Hepatocyte (in vitro differentiated cells): Measurements from ENCODE around the gene PLA2G4D. TPM values are rescaled to one million over a fixed set of nuclear protein-coding genes. Genes with fewer than 3 reads are reported as not detected.

Source experiments
- DNase-seq: peaks from one replicate; pipeline ENCODE4 v3.0.0-alpha.2; 2016; ENCODE audit warnings: low spot score
- H2AFZ ChIP-seq: fragments of 200-600 bp; sonication (generic); 2 replicates; pipeline ENCODE4 v1.6.0; 2016; ENCODE audit warnings: antibody characterized with exemption, mild to moderate bottlenecking
- H3K27ac ChIP-seq: fragments of 200-600 bp; sonication (generic); 2 replicates; pipeline ENCODE4 v1.5.1; 2016; ENCODE audit warnings: mild to moderate bottlenecking
- H3K27me3 ChIP-seq: fragments of 200-600 bp; sonication (generic); 2 replicates; pipeline ENCODE4 v1.6.1; 2016
- H3K36me3 ChIP-seq: fragments of 200-600 bp; sonication (generic); replicated peaks from 2 replicates; pipeline ENCODE4 v1.5.1; 2016; ENCODE audit warnings: low read depth; ENCODE audit not compliant: insufficient read depth
- H3K4me1 ChIP-seq: fragments of 200-600 bp; sonication (generic); 2 replicates; pipeline ENCODE4 v1.5.1; 2016; ENCODE audit warnings: mild to moderate bottlenecking, moderate library complexity; ENCODE audit not compliant: insufficient read depth
- H3K4me2 ChIP-seq: fragments of 200-600 bp; sonication (generic); 2 replicates; pipeline ENCODE4 v1.6.0; 2016
- H3K4me3 ChIP-seq: fragments of 200-600 bp; sonication (generic); 2 replicates; pipeline ENCODE4 v1.5.1; 2016; ENCODE audit warnings: mild to moderate bottlenecking
- H3K79me2 ChIP-seq: fragments of 200-600 bp; sonication (generic); 2 replicates; pipeline ENCODE4 v1.6.0; 2017; ENCODE audit warnings: mild to moderate bottlenecking
- H3K9me2 ChIP-seq: fragments of 200-600 bp; sonication (generic); replicated peaks from 2 replicates; pipeline ENCODE4 v1.6.0; 2017; ENCODE audit warnings: mild to moderate bottlenecking; ENCODE audit not compliant: insufficient read depth
- H3K9me3 ChIP-seq: fragments of 200-600 bp; sonication (generic); 2 replicates; pipeline ENCODE4 v1.5.1; 2016; ENCODE audit warnings: low read depth, mild to moderate bottlenecking
- H4K20me1 ChIP-seq: fragments of 200-600 bp; sonication (generic); 2 replicates; pipeline ENCODE4 v1.6.0; 2016; ENCODE audit warnings: mild to moderate bottlenecking; ENCODE audit not compliant: insufficient read depth, poor library complexity, severe bottlenecking
- EZH2 ChIP-seq: fragments of 200-600 bp; sonication (generic); IDR thresholded peaks from 2 replicates; pipeline ENCODE4 v1.6.1; 2016; ENCODE audit warnings: antibody characterized with exemption, mild to moderate bottlenecking, borderline replicate concordance
- EZH2phosphoT487 ChIP-seq: fragments of 200-600 bp; sonication (generic); IDR thresholded peaks from one replicate; pipeline ENCODE4 v1.6.1; 2018; ENCODE audit warnings: antibody characterized with exemption, mild to moderate bottlenecking, low read depth, moderate library complexity; ENCODE audit not compliant: unreplicated experiment, severe bottlenecking
- WGBS: methylation state at CpG from one replicate; pipeline ENCODE4 v1.1.6; 2016; ENCODE audit warnings: low lambda C conversion rate; ENCODE audit errors: missing lambda C conversion rate; 5-methylcytosine and 5-hydroxymethylcytosine counted together
- polyA plus RNA-seq: library from polyadenylated mRNA; unstranded; fragments of >200 nt; fragmentation: Nextera tagmentation; extraction: Ambion mirVana; gene quantifications from 2 replicates; pipeline ENCODE4 v1.2.1, GENCODE V29; 2016
- total RNA-seq: library from RNA; depleted of rRNA; stranded (reverse); fragments of >200 nt; gene quantifications from 2 replicates; pipeline ENCODE4 v1.2.3, GENCODE V29; 2014
- TF ChIP-seq, protein P1 (sequence below): fragments of 200-600 bp; sonication (generic); IDR thresholded peaks from 2 replicates; pipeline ENCODE4 v1.5.1; 2016; ENCODE audit warnings: antibody characterized with exemption, mild to moderate bottlenecking; ENCODE audit not compliant: poor library complexity

Gene PLA2G4D
- total and polyA plus RNA-seq, 2 experiments from 2014 or later = 0.17 TPM; not detected in 1

DNA sequence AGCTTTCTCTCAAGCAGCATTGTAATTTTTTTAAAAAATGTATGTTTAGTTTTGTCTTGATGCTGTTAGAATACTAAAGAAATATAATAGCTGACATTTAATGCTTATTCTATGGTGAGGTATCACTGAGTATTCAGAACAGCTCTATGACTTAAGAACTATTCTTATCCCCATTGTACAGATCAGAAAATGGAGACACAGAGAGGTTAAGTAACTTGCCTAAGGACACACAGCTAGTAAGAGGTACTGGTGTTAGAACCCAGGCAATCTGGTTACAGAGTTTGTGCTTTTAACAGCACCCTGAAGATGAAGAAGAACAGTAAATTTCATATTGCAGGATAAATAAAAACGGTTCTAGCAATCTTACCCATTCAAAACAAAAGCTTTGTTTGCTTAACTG, 15.5 kb downstream of the PLA2G4D start:
- TF ChIP-seq EZH2 = no peak
- TF ChIP-seq, protein P1, sequence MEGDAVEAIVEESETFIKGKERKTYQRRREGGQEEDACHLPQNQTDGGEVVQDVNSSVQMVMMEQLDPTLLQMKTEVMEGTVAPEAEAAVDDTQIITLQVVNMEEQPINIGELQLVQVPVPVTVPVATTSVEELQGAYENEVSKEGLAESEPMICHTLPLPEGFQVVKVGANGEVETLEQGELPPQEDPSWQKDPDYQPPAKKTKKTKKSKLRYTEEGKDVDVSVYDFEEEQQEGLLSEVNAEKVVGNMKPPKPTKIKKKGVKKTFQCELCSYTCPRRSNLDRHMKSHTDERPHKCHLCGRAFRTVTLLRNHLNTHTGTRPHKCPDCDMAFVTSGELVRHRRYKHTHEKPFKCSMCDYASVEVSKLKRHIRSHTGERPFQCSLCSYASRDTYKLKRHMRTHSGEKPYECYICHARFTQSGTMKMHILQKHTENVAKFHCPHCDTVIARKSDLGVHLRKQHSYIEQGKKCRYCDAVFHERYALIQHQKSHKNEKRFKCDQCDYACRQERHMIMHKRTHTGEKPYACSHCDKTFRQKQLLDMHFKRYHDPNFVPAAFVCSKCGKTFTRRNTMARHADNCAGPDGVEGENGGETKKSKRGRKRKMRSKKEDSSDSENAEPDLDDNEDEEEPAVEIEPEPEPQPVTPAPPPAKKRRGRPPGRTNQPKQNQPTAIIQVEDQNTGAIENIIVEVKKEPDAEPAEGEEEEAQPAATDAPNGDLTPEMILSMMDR = no peak
- TF ChIP-seq EZH2phosphoT487 = no peak
- WGBS = 70% methylated on average over 1 of the region's 1 CpG
- H3K36me3 ChIP-seq = no peaks in the 10 kb centered on the region
- no peak overlapping the region for H3K27ac ChIP-seq
- H3K9me3 ChIP-seq = no peaks in the 10 kb centered on the region
- H3K79me2 ChIP-seq = no peaks in the 10 kb centered on the region
- H3K4me3 ChIP-seq = no peak overlapping the region
- DNase-seq = no peak
- H2AFZ ChIP-seq = no peak overlapping the region
- H4K20me1 ChIP-seq = no peaks in the 10 kb centered on the region
- H3K4me1 ChIP-seq = no peaks in the 10 kb centered on the region
- no peaks in the 10 kb centered on the region for H3K27me3 ChIP-seq
- no peaks in the 10 kb centered on the region for H3K9me2 ChIP-seq
- H3K4me2 ChIP-seq = no peak overlapping the region

GRCh38 chr15:42077689-42078088, 16.7 kb downstream of the PLA2G4D start:
- no peak for TF ChIP-seq EZH2phosphoT487
- TF ChIP-seq, protein P1 = no peak
- TF ChIP-seq EZH2 = no peak
- Histone ChIP-seq H3K4me1 (no peaks in the 10 kb centered on the region), H3K4me3 (no peak overlapping the region), H3K9me2 (no peaks in the 10 kb centered on the region), H3K27me3 (no peaks in the 10 kb centered on the region), H3K4me2 (no peak overlapping the region), H4K20me1 (no peaks in the 10 kb centered on the region), H3K36me3 (no peaks in the 10 kb centered on the region), H3K9me3 (no peaks in the 10 kb centered on the region), H3K27ac (no peak overlapping the region), H3K79me2 (no peaks in the 10 kb centered on the region), H2AFZ (no peak overlapping the region)
- 68% methylated on average over 3 of the region's 3 CpGs for WGBS
- no peak for DNase-seq

DNA sequence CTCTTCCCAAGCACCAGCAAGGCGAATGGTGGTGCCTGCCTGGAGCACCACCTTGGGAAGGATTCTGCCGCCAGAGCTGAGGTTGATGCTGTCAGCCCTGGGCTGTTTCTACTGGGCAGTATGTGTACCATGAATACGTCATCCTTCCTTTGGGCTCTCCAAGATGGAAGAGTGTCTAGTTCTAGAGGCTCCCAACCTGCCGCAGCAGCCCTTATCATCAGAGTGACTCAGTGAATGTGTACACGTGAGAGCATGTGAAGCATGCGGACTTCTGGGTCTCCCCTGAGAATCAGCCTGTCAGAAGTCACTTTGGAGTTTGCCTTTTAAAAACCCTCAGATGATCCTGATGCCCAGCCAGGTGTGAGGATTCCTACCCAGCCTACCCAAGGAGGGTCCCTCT, 20.9 kb downstream of the PLA2G4D start:
- H3K9me3 ChIP-seq = no peaks in the 10 kb centered on the region
- peak; percentile 61 for DNase-seq
- no peaks in the 10 kb centered on the region for H3K4me1 ChIP-seq
- no peaks in the 10 kb centered on the region for H3K36me3 ChIP-seq
- H3K79me2 ChIP-seq = no peaks in the 10 kb centered on the region
- H2AFZ ChIP-seq = no peak overlapping the region
- WGBS = 61% methylated on average over 6 of the region's 6 CpGs
- H3K4me2 ChIP-seq = no peak overlapping the region
- no peak for TF ChIP-seq EZH2
- TF ChIP-seq, protein P1 = no peak
- no peak for TF ChIP-seq EZH2phosphoT487
- no peaks in the 10 kb centered on the region for H4K20me1 ChIP-seq
- H3K4me3 ChIP-seq = no peak overlapping the region
- H3K27me3 ChIP-seq = no peaks in the 10 kb centered on the region
- no peak overlapping the region for H3K27ac ChIP-seq
- H3K9me2 ChIP-seq = no peaks in the 10 kb centered on the region
